GM12878 (cell line): ENCODE measurements around the gene PLXNA2.

Experiments used
- BCLAF1 ChIP-seq: fragments of 450-650 bp; IDR thresholded peaks from 2 replicates; pipeline ENCODE4 v1.6.1; 2017; ENCODE audit warnings: antibody characterized with exemption, mild to moderate bottlenecking, moderate library complexity
- EP300 ChIP-seq, 2 experiments: fragments of 150-350 bp in 1 of 2; IDR thresholded peaks; 2 replicates each; pipeline ENCODE4 v1.6.1; 2011 to 2012; ENCODE audit warnings: low read depth in 2 of 2, low read length in 2 of 2, borderline replicate concordance in 1 of 2, improper control_type of control experiment in 1 of 2, inconsistent platforms in 1 of 2; ENCODE audit not compliant: control insufficient read depth in 1 of 2
- EZH2 ChIP-seq: IDR thresholded peaks from 2 replicates; pipeline ENCODE4 v1.6.1; 2012; ENCODE audit warnings: low read depth, mild to moderate bottlenecking, control low read depth, inconsistent platforms, low read length, borderline replicate concordance; ENCODE audit not compliant: control insufficient read depth
- JUNB ChIP-seq: IDR thresholded peaks from 2 replicates; pipeline ENCODE4 v1.6.1; 2016; ENCODE audit warnings: antibody characterized with exemption, mild to moderate bottlenecking
- POLR2A ChIP-seq: IDR thresholded peaks from 2 replicates; pipeline ENCODE4 v1.6.1; 2011; ENCODE audit warnings: low read depth, mild to moderate bottlenecking, low read length
- POLR2AphosphoS5 ChIP-seq: IDR thresholded peaks from 2 replicates; pipeline ENCODE4 v1.6.1; 2011; ENCODE audit warnings: mild to moderate bottlenecking, low read length, inconsistent platforms
- RAD21 ChIP-seq: IDR thresholded peaks from 2 replicates; pipeline ENCODE4 v1.6.1; 2011; ENCODE audit warnings: mild to moderate bottlenecking, low read depth, low read length, moderate library complexity; ENCODE audit not compliant: insufficient read depth
- RELB ChIP-seq: fragments of 450-650 bp; IDR thresholded peaks from 2 replicates; pipeline ENCODE4 v1.6.1; 2017; ENCODE audit warnings: low read depth, mild to moderate bottlenecking, moderate library complexity
- SMC3 ChIP-seq: IDR thresholded peaks from 2 replicates; pipeline ENCODE4 v1.6.1; 2011; ENCODE audit warnings: low read length, improper control_type of control experiment, borderline replicate concordance
- TF ChIP-seq, protein P1 (sequence below), 3 experiments: IDR thresholded peaks in 2 of 3; conservative IDR thresholded peaks in 1 of 3; 2 replicates each; pipeline ENCODE4 v1.5.1; 2011; ENCODE audit warnings: low read depth in 3 of 3, low read length in 3 of 3, mild to moderate bottlenecking in 3 of 3, control low read depth in 2 of 3, moderate library complexity in 2 of 3, inconsistent platforms in 1 of 3, mixed read lengths in 1 of 3; ENCODE audit not compliant: control insufficient read depth in 2 of 3, insufficient read depth in 1 of 3; ENCODE audit errors: extremely low read depth in 1 of 3
- TF ChIP-seq, protein P2 (sequence below): fragments of 450-650 bp; IDR thresholded peaks from 2 replicates; pipeline ENCODE4 v1.6.1; 2017; ENCODE audit warnings: mild to moderate bottlenecking

DNA sequence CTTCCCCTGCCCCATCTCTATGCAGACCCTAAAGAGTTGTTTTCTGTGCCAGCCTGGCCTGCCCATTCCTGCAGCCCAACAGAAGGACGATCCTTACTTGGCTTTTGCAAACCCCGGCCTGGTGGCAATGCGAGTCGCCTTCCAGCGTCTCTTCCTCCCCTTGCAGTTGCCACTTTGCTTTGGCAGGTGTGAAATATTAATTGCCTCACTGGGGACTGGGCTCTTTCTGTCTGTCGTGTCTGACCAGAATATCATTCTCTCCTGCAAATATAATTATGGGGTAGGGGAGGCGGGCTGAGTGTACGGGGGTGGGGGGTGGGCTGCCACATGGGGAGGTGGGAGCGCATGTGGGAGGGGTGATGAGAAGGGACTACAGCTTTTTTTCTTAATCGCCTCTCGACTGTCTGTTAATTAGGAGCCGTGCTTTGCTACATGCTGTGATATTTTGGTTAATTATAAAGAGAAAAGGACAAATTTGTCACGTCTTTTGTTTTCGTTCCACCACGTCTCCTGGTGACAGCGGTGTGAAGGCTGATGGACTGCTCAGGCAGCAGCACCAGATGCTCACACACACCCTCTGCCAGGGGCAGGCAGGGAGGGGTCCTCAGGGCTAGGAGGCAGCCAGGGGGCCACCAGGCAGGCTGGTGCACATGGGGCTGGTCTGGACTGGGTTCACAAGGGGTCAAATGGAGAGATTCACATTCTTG lies 253.2 kb downstream of the PLXNA2 start:
- TF ChIP-seq SMC3 = no peak
- TF ChIP-seq, protein P1, sequence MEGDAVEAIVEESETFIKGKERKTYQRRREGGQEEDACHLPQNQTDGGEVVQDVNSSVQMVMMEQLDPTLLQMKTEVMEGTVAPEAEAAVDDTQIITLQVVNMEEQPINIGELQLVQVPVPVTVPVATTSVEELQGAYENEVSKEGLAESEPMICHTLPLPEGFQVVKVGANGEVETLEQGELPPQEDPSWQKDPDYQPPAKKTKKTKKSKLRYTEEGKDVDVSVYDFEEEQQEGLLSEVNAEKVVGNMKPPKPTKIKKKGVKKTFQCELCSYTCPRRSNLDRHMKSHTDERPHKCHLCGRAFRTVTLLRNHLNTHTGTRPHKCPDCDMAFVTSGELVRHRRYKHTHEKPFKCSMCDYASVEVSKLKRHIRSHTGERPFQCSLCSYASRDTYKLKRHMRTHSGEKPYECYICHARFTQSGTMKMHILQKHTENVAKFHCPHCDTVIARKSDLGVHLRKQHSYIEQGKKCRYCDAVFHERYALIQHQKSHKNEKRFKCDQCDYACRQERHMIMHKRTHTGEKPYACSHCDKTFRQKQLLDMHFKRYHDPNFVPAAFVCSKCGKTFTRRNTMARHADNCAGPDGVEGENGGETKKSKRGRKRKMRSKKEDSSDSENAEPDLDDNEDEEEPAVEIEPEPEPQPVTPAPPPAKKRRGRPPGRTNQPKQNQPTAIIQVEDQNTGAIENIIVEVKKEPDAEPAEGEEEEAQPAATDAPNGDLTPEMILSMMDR (IDR thresholded peaks at IDR 0.05 in 2 of 3, conservative IDR thresholded peaks at IDR 0.05 in 1 of 3; ENCODE audit: control insufficient read depth in 2 of 3, extremely low read depth in 1 of 3, insufficient read depth in 1 of 3, low read depth in 3 of 3, low read length in 3 of 3) = no peak
- no peak for TF ChIP-seq BCLAF1
- TF ChIP-seq, protein P2, sequence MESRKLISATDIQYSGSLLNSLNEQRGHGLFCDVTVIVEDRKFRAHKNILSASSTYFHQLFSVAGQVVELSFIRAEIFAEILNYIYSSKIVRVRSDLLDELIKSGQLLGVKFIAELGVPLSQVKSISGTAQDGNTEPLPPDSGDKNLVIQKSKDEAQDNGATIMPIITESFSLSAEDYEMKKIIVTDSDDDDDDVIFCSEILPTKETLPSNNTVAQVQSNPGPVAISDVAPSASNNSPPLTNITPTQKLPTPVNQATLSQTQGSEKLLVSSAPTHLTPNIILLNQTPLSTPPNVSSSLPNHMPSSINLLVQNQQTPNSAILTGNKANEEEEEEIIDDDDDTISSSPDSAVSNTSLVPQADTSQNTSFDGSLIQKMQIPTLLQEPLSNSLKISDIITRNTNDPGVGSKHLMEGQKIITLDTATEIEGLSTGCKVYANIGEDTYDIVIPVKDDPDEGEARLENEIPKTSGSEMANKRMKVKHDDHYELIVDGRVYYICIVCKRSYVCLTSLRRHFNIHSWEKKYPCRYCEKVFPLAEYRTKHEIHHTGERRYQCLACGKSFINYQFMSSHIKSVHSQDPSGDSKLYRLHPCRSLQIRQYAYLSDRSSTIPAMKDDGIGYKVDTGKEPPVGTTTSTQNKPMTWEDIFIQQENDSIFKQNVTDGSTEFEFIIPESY = no peak
- TF ChIP-seq RELB = no peak
- TF ChIP-seq POLR2A = no peak
- TF ChIP-seq EZH2 = no peak
- no peak for TF ChIP-seq JUNB
- TF ChIP-seq POLR2AphosphoS5 = no peak
- TF ChIP-seq RAD21 = no peak
- no peak for TF ChIP-seq EP300 (IDR thresholded peaks at IDR 0.05; ENCODE audit: borderline replicate concordance in 1 of 2, control insufficient read depth in 1 of 2, low read depth in 2 of 2, low read length in 2 of 2)
